Liver (tissue), 9 donors: ENCODE measurements around the gene NFATC1. TPM values are rescaled to one million over a fixed set of nuclear protein-coding genes. Genes with fewer than 3 reads are reported as not detected.
A peak's percentile ranks its signal among the peaks of the same experiment; 100 is the strongest.
"Not testable (repeated sequence)": the region's sequence is repeated elsewhere in the genome, so short reads cannot be mapped to it uniquely, and the experiment has no call there.

Source experiments
- DNase-seq: peaks from one replicate; pipeline ENCODE4 v3.0.0-alpha.2; 2017; ENCODE audit warnings: low spot score
- H3K27ac ChIP-seq, 2 donors: one replicate each; pipeline ENCODE4 v1.7.0; 2013; ENCODE audit warnings: inconsistent platforms in 2 of 2, low read length in 2 of 2, control low read depth in 1 of 2, low read depth in 1 of 2, mild to moderate bottlenecking in 1 of 2
- H3K27me3 ChIP-seq, 4 donors: one replicate each; pipeline versions ENCODE4 v1.6.1 to v1.7.0; 2013; ENCODE audit warnings: low read length in 3 of 4, inconsistent platforms in 1 of 4, mild to moderate bottlenecking in 1 of 4, moderate library complexity in 1 of 4; ENCODE audit not compliant: control insufficient read depth in 4 of 4, insufficient read depth in 4 of 4
- H3K36me3 ChIP-seq, 4 donors: one replicate each; pipeline versions ENCODE4 v1.6.1 to v1.7.0; 2013; ENCODE audit warnings: low read length in 3 of 4, mild to moderate bottlenecking in 3 of 4, low read depth in 1 of 4, moderate library complexity in 1 of 4; ENCODE audit not compliant: control insufficient read depth in 4 of 4, insufficient read depth in 3 of 4
- H3K4me1 ChIP-seq, 4 donors: one replicate each; pipeline versions ENCODE4 v1.6.1 to v1.7.0; 2013; ENCODE audit warnings: low read length in 3 of 4, mild to moderate bottlenecking in 3 of 4, moderate library complexity in 1 of 4; ENCODE audit not compliant: control insufficient read depth in 4 of 4, insufficient read depth in 4 of 4
- H3K4me3 ChIP-seq, 3 donors: one replicate each; pipeline versions ENCODE4 v1.6.1 to v1.7.0; 2013; ENCODE audit warnings: low read length in 3 of 3, control low read depth in 1 of 3, low read depth in 1 of 3, mild to moderate bottlenecking in 1 of 3
- H3K9ac ChIP-seq, 2 donors: one replicate each; pipeline ENCODE4 v1.7.0; 2013; ENCODE audit warnings: low read length in 2 of 2, mild to moderate bottlenecking in 2 of 2, moderate library complexity in 2 of 2, control low read depth in 1 of 2, low read depth in 1 of 2
- H3K9me3 ChIP-seq, 4 donors: one replicate each; pipeline versions ENCODE4 v1.6.1 to v1.7.0; 2013; ENCODE audit warnings: low read length in 3 of 4; ENCODE audit not compliant: control insufficient read depth in 4 of 4
- EGR1 ChIP-seq, 2 donors: IDR thresholded peaks; 2 replicates each; pipeline ENCODE4 v1.6.1; 2016 to 2018; ENCODE audit warnings: antibody characterized with exemption in 2 of 2, low read depth in 2 of 2
- GABPA ChIP-seq, 2 donors: IDR thresholded peaks in 1 of 2; conservative IDR thresholded peaks in 1 of 2; 2 replicates each; pipeline ENCODE4 v1.6.1; 2016; ENCODE audit warnings: antibody characterized with exemption in 2 of 2, mild to moderate bottlenecking in 1 of 2, moderate library complexity in 1 of 2
- HNF4G ChIP-seq: IDR thresholded peaks from 2 replicates; pipeline ENCODE4 v1.6.1; 2016; ENCODE audit warnings: antibody characterized with exemption
- TAF1 ChIP-seq: conservative IDR thresholded peaks from 2 replicates; pipeline ENCODE4 v1.6.1; 2016; ENCODE audit warnings: antibody characterized with exemption, mild to moderate bottlenecking
- ZBTB33 ChIP-seq: IDR thresholded peaks from 2 replicates; pipeline ENCODE4 v1.6.1; 2016; ENCODE audit warnings: antibody characterized with exemption
- WGBS: extraction: QIAGEN DNeasy Blood & Tissue Kit; methylation state at CpG from one replicate; pipeline ENCODE4 v1.1.7; 2013; 5-methylcytosine and 5-hydroxymethylcytosine counted together
- polyA plus RNA-seq, 2 donors: library from polyadenylated mRNA; stranded (reverse) in 1 of 2; unstranded in 1 of 2; fragments of 200-250 nt in 1 of 2; fragments of >200 nt in 1 of 2; fragmentation: Nextera tagmentation in 1 of 2; extraction: Ambion mirVana in 1 of 2; gene quantifications; one replicate each; pipeline versions ENCODE4 v1.2.1 to v1.2.3, GENCODE V29; 2013 to 2015
- total RNA-seq, 2 donors: library from RNA; depleted of rRNA; stranded (reverse); fragments of >200 nt; gene quantifications; one replicate each; pipeline ENCODE4 v1.2.3, GENCODE V29; 2014
- TF ChIP-seq, protein P1 (sequence below): IDR thresholded peaks from 2 replicates; pipeline ENCODE4 v1.6.1; 2016; ENCODE audit warnings: antibody characterized with exemption, mild to moderate bottlenecking
- donor health status: healthy.
- donor health status: healthy.
- donor health status: healthy.
- donor health status: healthy.
- donor health status: healthy.

Gene NFATC1
- total and polyA plus RNA-seq, 4 donors, result 0.57 to 2.2 (median 1.3) TPM

GRCh38 chr18:79503406-79503805 lies 107.7 kb downstream of the NFATC1 start (continued):
- TF ChIP-seq, protein P1, sequence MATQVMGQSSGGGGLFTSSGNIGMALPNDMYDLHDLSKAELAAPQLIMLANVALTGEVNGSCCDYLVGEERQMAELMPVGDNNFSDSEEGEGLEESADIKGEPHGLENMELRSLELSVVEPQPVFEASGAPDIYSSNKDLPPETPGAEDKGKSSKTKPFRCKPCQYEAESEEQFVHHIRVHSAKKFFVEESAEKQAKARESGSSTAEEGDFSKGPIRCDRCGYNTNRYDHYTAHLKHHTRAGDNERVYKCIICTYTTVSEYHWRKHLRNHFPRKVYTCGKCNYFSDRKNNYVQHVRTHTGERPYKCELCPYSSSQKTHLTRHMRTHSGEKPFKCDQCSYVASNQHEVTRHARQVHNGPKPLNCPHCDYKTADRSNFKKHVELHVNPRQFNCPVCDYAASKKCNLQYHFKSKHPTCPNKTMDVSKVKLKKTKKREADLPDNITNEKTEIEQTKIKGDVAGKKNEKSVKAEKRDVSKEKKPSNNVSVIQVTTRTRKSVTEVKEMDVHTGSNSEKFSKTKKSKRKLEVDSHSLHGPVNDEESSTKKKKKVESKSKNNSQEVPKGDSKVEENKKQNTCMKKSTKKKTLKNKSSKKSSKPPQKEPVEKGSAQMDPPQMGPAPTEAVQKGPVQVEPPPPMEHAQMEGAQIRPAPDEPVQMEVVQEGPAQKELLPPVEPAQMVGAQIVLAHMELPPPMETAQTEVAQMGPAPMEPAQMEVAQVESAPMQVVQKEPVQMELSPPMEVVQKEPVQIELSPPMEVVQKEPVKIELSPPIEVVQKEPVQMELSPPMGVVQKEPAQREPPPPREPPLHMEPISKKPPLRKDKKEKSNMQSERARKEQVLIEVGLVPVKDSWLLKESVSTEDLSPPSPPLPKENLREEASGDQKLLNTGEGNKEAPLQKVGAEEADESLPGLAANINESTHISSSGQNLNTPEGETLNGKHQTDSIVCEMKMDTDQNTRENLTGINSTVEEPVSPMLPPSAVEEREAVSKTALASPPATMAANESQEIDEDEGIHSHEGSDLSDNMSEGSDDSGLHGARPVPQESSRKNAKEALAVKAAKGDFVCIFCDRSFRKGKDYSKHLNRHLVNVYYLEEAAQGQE, result no peak
- TF ChIP-seq ZBTB33 (no peak), EGR1 (IDR thresholded peaks at IDR 0.05; ENCODE audit: low read depth in 2 of 2) (no peak)

DNA sequence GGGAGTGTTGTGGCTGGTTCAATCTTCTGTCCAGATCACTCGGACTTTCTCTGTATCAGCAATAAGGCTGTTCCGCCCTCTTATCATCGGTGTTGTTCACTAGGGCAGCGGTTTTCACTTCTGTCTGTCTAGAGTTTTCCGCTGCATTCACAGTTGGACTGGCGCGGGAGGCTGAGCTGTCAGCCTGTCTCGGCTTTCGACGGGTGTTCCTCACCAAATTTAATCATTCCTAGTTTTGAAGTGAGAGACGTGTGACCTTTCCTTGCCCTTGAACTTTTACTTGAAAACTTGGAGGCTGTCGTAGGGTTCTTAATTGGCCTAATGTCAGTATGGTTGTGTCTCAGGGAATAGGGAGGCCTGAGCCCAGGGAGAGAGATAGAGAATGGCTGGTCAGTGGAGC lies 108.3 kb downstream of the NFATC1 start:
- no peak for DNase-seq
- Histone ChIP-seq H3K9me3 (peaks cover 0 to under 1% (median under 1%) of the 10 kb centered on the region in 4 donors), H3K27me3 (no peaks in the 10 kb centered on the region), H3K4me1 (peaks cover 0 to 12% (median 4%) of the 10 kb centered on the region in 4 donors), H3K9ac (no peak overlapping the region), H3K27ac (no peak overlapping the region), H3K36me3 (no peaks in the 10 kb centered on the region), H3K4me3 (no peak overlapping the region)
- 82% methylated on average over 12 of the region's 12 CpGs for WGBS
- TF ChIP-seq HNF4G (no peak), TAF1 (no peak), ZBTB33 (no peak), GABPA (IDR thresholded peaks at IDR 0.05 in 1 of 2, conservative IDR thresholded peaks at IDR 0.05 in 1 of 2) (no peak)
- TF ChIP-seq, protein P1, result no peak

DNA sequence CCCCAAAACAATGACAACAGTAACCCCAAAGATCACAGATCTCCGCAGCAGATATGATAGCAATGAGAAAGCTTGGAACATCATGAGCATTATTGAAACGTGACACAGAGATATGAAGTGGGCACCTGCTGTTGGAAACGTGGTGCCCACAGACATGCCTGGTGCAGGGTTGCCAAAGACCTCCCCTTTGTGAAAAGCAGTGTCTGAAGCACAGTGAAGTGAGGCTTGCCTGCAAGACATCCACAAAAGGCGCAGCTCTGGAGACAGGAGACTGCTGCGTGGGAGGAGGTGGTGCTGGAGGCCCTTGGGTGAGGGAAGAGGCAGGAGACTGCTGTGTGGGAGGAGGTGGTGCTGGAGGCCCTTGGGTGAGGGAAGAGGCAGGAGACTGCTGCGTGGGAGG lies 108.8 kb downstream of the NFATC1 start:
- not testable (repeated sequence) for H3K9me3 ChIP-seq, H3K4me3 ChIP-seq, H3K27ac ChIP-seq, H3K27me3 ChIP-seq, H3K36me3 ChIP-seq, H3K9ac ChIP-seq, DNase-seq
- WGBS, result 69% methylated on average over 5 of the region's 6 CpGs
- peaks cover 0 to 12% (median 4%) of the 10 kb centered on the region in 4 donors for H3K4me1 ChIP-seq

- 79% methylated on average over 3 of the region's 3 CpGs for WGBS
- H3K36me3 ChIP-seq, DNase-seq, H3K4me3 ChIP-seq, H3K9ac ChIP-seq, H3K9me3 ChIP-seq, H3K27me3 ChIP-seq: not testable (repeated sequence)
- Histone ChIP-seq H3K4me1 (peaks cover 0 to 12% (median 4%) of the 10 kb centered on the region in 4 donors), H3K27ac (peak overlapping the region in 1 of 2 donors; percentile 79)
Measured at GRCh38 chr18:79505465-79505864, 109.7 kb downstream of the NFATC1 start.
